Spleen (tissue), 11 donors: ENCODE results near the gene PGLYRP1. TPM values are rescaled to one million over a fixed set of nuclear protein-coding genes. Genes with fewer than 3 reads are reported as not detected.

Experiments
- DNase-seq: peaks from one replicate; pipeline ENCODE4 v3.0.0-alpha.2; 2020
- H3K27ac ChIP-seq, 8 donors: fragments of 200-600 bp; sonication (generic) in 7 of 8; 1 replicate in 4 of 8; 2 replicates in 4 of 8; pipeline versions ENCODE4 v1.5.0 to v1.8.0; 2016 to 2021; ENCODE audit warnings: inconsistent platforms in 4 of 8, mild to moderate bottlenecking in 4 of 8, moderate library complexity in 1 of 8
- H3K27me3 ChIP-seq, 7 donors: fragments of 200-600 bp; sonication (generic) in 6 of 7; replicated peaks in 1 of 7; 1 replicate in 4 of 7; 2 replicates in 3 of 7; pipeline versions ENCODE4 v1.5.0 to v1.8.0; 2016 to 2021; ENCODE audit warnings: inconsistent platforms in 3 of 7, mild to moderate bottlenecking in 1 of 7
- H3K36me3 ChIP-seq, 6 donors: fragments of 200-600 bp; sonication (generic) in 5 of 6; 1 replicate in 4 of 6; 2 replicates in 2 of 6; pipeline versions ENCODE4 v1.5.0 to v1.8.0; 2016 to 2021; ENCODE audit warnings: inconsistent platforms in 2 of 6
- H3K4me1 ChIP-seq, 6 donors: fragments of 200-600 bp; sonication (generic) in 5 of 6; 1 replicate in 3 of 6; 2 replicates in 3 of 6; pipeline versions ENCODE4 v1.5.0 to v1.8.0; 2016 to 2021; ENCODE audit warnings: inconsistent platforms in 3 of 6
- H3K4me3 ChIP-seq, 8 donors: fragments of 200-600 bp; sonication (generic) in 7 of 8; 1 replicate in 4 of 8; 2 replicates in 4 of 8; pipeline versions ENCODE4 v1.5.0 to v1.8.0; 2016 to 2021; ENCODE audit warnings: inconsistent platforms in 4 of 8, mild to moderate bottlenecking in 4 of 8, moderate library complexity in 2 of 8
- H3K9me3 ChIP-seq, 8 donors: fragments of 200-600 bp; sonication (generic) in 7 of 8; 1 replicate in 4 of 8; 2 replicates in 4 of 8; pipeline versions ENCODE4 v1.5.0 to v1.8.0; 2016 to 2021; ENCODE audit warnings: inconsistent platforms in 4 of 8
- CTCF ChIP-seq, 11 experiments: fragments of 200-600 bp in 7 of 11; fragments of 450-650 bp in 4 of 11; sonication (generic) in 4 of 11; IDR thresholded peaks in 8 of 11; conservative IDR thresholded peaks in 3 of 11; 1 replicate in 7 of 11; 2 replicates in 4 of 11; pipeline versions ENCODE4 v1.4.0 to v1.8.0; 2016 to 2021; ENCODE audit warnings: antibody characterized with exemption in 11 of 11, inconsistent platforms in 4 of 11, mild to moderate bottlenecking in 1 of 11
- POLR2A ChIP-seq, 3 donors: fragments of 450-650 bp; IDR thresholded peaks; one replicate each; pipeline ENCODE4 v1.5.1; 2017; ENCODE audit warnings: antibody characterized with exemption in 3 of 3, mild to moderate bottlenecking in 1 of 3
- POLR2AphosphoS5 ChIP-seq, 3 donors: sonication (generic); formaldehyde crosslinking; IDR thresholded peaks; one replicate each; pipeline ENCODE4 v1.5.1; 2017; ENCODE audit warnings: antibody characterized with exemption in 3 of 3
- WGBS, 5 donors: extraction: QIAGEN DNeasy Blood & Tissue Kit in 3 of 5; methylation state at CpG; one replicate each; pipeline versions ENCODE4 v1.1.5 to v1.1.7; 2013 to 2018; 5-methylcytosine and 5-hydroxymethylcytosine counted together
- intact Hi-C: fragments of 100-400 bp; cut with DNase I; formaldehyde crosslinking; loops from one replicate; pipeline ENCODE4 v1.15.0; 2023; ENCODE audit warnings: low total_unique reads
- microRNA-seq, 3 donors: library from miRNA; unstranded; fragments of <30 nt; microRNA quantifications; one replicate each; pipeline versions ENCODE4 to v1.1.0, GENCODE V29; 2019 to 2020
- polyA plus RNA-seq, 3 donors: library from polyadenylated mRNA; stranded (reverse); fragments of 200-250 nt; gene quantifications; one replicate each; pipeline ENCODE4 v1.2.1, GENCODE V29; 2013
- small RNA-seq, 4 donors: library from RNA; depleted of rRNA; stranded (forward); fragments of <200 nt; gene quantifications; one replicate each; pipeline ENCODE3, GENCODE V24; 2016
- total RNA-seq, 7 donors: library from RNA; depleted of rRNA in 3 of 7; stranded (reverse); fragments of >200 nt in 3 of 7; fragmentation: NEBNext Ultra II Directional in 4 of 7; extraction: Animal tissue kit (Norgen Biotek cat#: 25700) in 4 of 7; gene quantifications; one replicate each; pipeline versions ENCODE4 v1.1.0 to v1.2.1, GENCODE V29; 2016 to 2021
- donor health status: healthy with polysubstance abuse.
- donor health status: DM: no; HTN: no; CAD: no; lungs with moderate emphysema.
- donor health status: DM: no; HTN: no; CAD: no.
- donor health status: Bipolar disorder and iron deficiency.
- donor health status: healthy.
- donor health status: DM: no; HTN: no; CAD: no.
- donor health status: DM: yes; HTN: yes; CAD: no.

The PGLYRP1 gene
- total and polyA plus RNA-seq, 10 donors = 2.5 to 97.9 (median 13.6) TPM

GRCh38 chr19:45969676-45970075 is 53.2 kb downstream of the PGLYRP1 start:
- WGBS, 5 donors = 45 to 74% (median 57%) methylated on average over 5 of the region's 5 CpGs
- no peak for TF ChIP-seq POLR2AphosphoS5 (IDR thresholded peaks at IDR 0.05)
- TF ChIP-seq CTCF (IDR thresholded peaks at IDR 0.05 in 8 of 11, conservative IDR thresholded peaks at IDR 0.05 in 3 of 11) = no peak
- TF ChIP-seq POLR2A (IDR thresholded peaks at IDR 0.05) = no peak
- no peaks in the 10 kb centered on the region for H3K9me3 ChIP-seq
- H3K4me3 ChIP-seq = no peak overlapping the region
- no peaks in the 10 kb centered on the region for H3K36me3 ChIP-seq
- intact Hi-C loops = no loop called here
- H3K27me3 ChIP-seq = peaks cover 0 to 95% (median 35%) of the 10 kb centered on the region in 7 donors
- no peak overlapping the region for H3K27ac ChIP-seq
- H3K4me1 ChIP-seq = peaks cover 6 to 40% (median 28%) of the 10 kb centered on the region in 6 donors
- no peak for DNase-seq

Small RNA genes within 50 kb of the gene (microRNA-seq; reads per million reads assigned to microRNA genes)
- 97.2 to 135 (median 113) reads per million in 3 donors for gene MIR769

Small RNA genes within 50 kb of the gene (small RNA-seq; reads per million reads assigned to genes)
- 38.5 to 58.2 (median 45.8) reads per million in 4 donors for gene MIR769

Other genes with a start within 250 kb of the PGLYRP1 start
- 10 to 100 TPM; 22.2 to 54.6 (median 32.7) TPM for gene DMPK, start 240.6 kb downstream of the PGLYRP1 start, total RNA-seq
- gene DMPK, start 240.6 kb downstream of the PGLYRP1 start, polyA plus RNA-seq = 100 to 1,000 TPM in 1 of 3 donors, 10 to 100 TPM in 2; 17.9 to 147 (median 38.1) TPM
- gene DMWD, start 230.2 kb downstream of the PGLYRP1 start, total RNA-seq = 10 to 100 TPM; 35.1 to 57.0 (median 48.4) TPM
- 10 to 100 TPM in 1 of 3 donors, 1 to 10 TPM in 2; 6.4 to 36.1 (median 6.7) TPM for gene DMWD, start 230.2 kb downstream of the PGLYRP1 start, polyA plus RNA-seq
- gene RSPH6A, start 207.7 kb downstream of the PGLYRP1 start, total RNA-seq = under 1 TPM in 3 of 7 donors, not detected in 4; 0.19 to 0.41 (median 0.33) TPM
- gene RSPH6A, start 207.7 kb downstream of the PGLYRP1 start, polyA plus RNA-seq = under 1 TPM in 1 of 3 donors, not detected in 2; 0.13 TPM
- gene SYMPK, start 159.9 kb downstream of the PGLYRP1 start, total RNA-seq = 100 to 1,000 TPM in 1 of 7 donors, 10 to 100 TPM in 6; 56.3 to 106 (median 75.1) TPM
- 100 to 1,000 TPM in 2 of 3 donors, 10 to 100 TPM in 1; 60.3 to 148 (median 147) TPM for gene SYMPK, start 159.9 kb downstream of the PGLYRP1 start, polyA plus RNA-seq
- under 1 TPM in 1 of 7 donors, not detected in 6; 0.24 TPM for gene FOXA3, start 158.7 kb downstream of the PGLYRP1 start, total RNA-seq
- under 1 TPM in 2 of 3 donors, not detected in 1; 0.09 to 0.16 TPM for gene FOXA3, start 158.7 kb downstream of the PGLYRP1 start, polyA plus RNA-seq
- 10 to 100 TPM; 18.5 to 29.4 (median 23.3) TPM for gene IRF2BP1, start 136.9 kb downstream of the PGLYRP1 start, total RNA-seq
- 10 to 100 TPM in 2 of 3 donors, 1 to 10 TPM in 1; 10.0 to 19.9 (median 10.6) TPM for gene IRF2BP1, start 136.9 kb downstream of the PGLYRP1 start, polyA plus RNA-seq
- 10 to 100 TPM in 4 of 7 donors, 1 to 10 TPM in 3; 5.8 to 13.2 (median 11.0) TPM for gene MYPOP, start 120.4 kb downstream of the PGLYRP1 start, total RNA-seq
- 1 to 10 TPM; 5.1 to 9.6 (median 9.3) TPM for gene MYPOP, start 120.4 kb downstream of the PGLYRP1 start, polyA plus RNA-seq
- gene NANOS2, start 108.3 kb downstream of the PGLYRP1 start, total RNA-seq = not detected
- not detected for gene NANOS2, start 108.3 kb downstream of the PGLYRP1 start, polyA plus RNA-seq
- 10 to 100 TPM in 1 of 7 donors, 1 to 10 TPM in 6; 1.8 to 12.5 (median 5.4) TPM for gene NOVA2, start 49.2 kb downstream of the PGLYRP1 start, total RNA-seq
- gene NOVA2, start 49.2 kb downstream of the PGLYRP1 start, polyA plus RNA-seq = under 1 TPM; 0.42 to 0.77 (median 0.50) TPM
- gene CCDC61, start 27.6 kb downstream of the PGLYRP1 start, total RNA-seq = 10 to 100 TPM in 4 of 7 donors, 1 to 10 TPM in 3; 5.0 to 22.7 (median 16.6) TPM
- gene CCDC61, start 27.6 kb downstream of the PGLYRP1 start, polyA plus RNA-seq = 10 to 100 TPM; 15.1 to 24.6 (median 16.7) TPM
- gene IGFL4, start 17.9 kb upstream of the PGLYRP1 start, total RNA-seq = not detected
- under 1 TPM in 2 of 3 donors, not detected in 1; 0.03 TPM for gene IGFL4, start 17.9 kb upstream of the PGLYRP1 start, polyA plus RNA-seq
- gene IGFL3, start 101.6 kb upstream of the PGLYRP1 start, total RNA-seq = not detected
- gene IGFL3, start 101.6 kb upstream of the PGLYRP1 start, polyA plus RNA-seq = not detected
- gene IGFL2, start 125.2 kb upstream of the PGLYRP1 start, total RNA-seq = not detected
- not detected for gene IGFL2, start 125.2 kb upstream of the PGLYRP1 start, polyA plus RNA-seq
- not detected for gene IGFL1, start 206.7 kb upstream of the PGLYRP1 start, total RNA-seq
- gene IGFL1, start 206.7 kb upstream of the PGLYRP1 start, polyA plus RNA-seq = not detected